NCI-H1048 (cell line): ENCODE data around the gene CFAP100.

Source experiments
- DNase-seq: peaks from one replicate; lab custom pipeline; 2025; lab: John Stamatoyannopoulos, UW

Gene CFAP100

GRCh38 chr3:126394179-126394976, at the start of gene CFAP100:
Gene CFAP100 (plus strand): TSS chr3:126394909. CDS start chr3:126396001, 1,092 bp downstream.
- DNase-seq = no peak

GRCh38 chr3:126345231-126345630, 49.5 kb upstream of the CFAP100 start:
- no peak for DNase-seq

GRCh38 chr3:126345641-126346460, 48.9 kb upstream of the CFAP100 start:
- DNase-seq = no peak

GRCh38 chr3:126346466-126346865, 48.2 kb upstream of the CFAP100 start:
- DNase-seq = no peak

DNA sequence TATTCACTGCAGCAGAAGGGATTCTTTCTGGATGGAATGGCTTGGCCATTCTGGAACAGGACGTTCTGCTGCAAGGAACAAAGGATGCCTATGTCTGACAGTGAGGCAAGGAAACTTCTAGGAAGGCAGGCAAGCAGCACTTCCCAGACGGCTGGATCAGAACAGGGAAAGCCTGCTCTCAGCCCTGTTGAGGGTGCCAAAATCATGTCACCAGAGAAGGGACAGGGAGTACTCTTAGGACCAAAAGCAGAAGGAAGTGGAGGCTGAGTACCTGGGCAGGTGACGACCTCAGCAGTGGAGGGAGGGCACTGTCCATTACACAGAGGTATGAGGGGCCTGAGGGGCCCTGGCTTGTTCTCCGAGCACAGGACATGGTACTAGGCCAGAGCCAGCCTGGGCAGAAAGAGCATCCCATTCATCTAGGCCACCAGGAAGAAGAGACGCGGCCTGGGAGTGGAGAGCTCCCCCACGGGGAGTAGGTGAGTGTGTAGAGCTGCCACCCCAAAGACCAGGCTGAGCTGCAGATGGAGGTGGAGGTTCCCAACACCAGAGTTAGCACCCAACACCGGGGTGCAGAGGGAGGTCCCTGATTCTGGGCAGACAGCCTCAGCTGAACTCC, 47.1 kb upstream of the CFAP100 start:
- no peak for DNase-seq

DNA sequence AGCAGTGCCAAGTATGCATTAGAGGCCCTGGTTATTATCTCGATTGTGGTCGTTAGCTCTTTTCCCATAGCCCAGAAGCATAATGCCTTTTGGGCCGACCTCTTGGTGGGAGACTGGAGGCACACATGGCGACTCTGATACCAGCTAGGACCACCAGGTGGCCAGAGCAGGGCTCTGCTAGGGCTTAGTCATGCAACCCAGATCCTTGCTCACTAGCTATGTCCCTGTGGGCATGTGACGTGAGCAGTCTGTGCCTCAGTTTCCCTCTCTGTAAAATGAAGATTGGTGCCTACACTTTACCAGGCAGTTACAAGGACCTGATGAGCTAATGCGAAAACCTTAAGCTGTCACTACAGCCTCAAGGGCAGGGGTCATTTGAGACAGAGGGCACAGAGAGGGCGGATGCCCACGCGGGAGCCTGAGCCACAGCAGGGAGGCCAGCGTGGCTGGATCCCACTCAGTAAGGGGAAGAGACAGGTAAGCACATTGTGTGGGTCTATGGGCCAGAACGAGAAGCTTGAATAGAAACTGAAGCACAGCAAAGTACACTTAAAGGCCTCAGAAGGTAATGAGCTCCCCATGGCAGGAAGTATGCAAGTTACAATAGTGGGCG, 46.3 kb upstream of the CFAP100 start:
- DNase-seq = no peak

GRCh38 chr3:126349071-126349470, 45.6 kb upstream of the CFAP100 start:
- no peak for DNase-seq

DNA sequence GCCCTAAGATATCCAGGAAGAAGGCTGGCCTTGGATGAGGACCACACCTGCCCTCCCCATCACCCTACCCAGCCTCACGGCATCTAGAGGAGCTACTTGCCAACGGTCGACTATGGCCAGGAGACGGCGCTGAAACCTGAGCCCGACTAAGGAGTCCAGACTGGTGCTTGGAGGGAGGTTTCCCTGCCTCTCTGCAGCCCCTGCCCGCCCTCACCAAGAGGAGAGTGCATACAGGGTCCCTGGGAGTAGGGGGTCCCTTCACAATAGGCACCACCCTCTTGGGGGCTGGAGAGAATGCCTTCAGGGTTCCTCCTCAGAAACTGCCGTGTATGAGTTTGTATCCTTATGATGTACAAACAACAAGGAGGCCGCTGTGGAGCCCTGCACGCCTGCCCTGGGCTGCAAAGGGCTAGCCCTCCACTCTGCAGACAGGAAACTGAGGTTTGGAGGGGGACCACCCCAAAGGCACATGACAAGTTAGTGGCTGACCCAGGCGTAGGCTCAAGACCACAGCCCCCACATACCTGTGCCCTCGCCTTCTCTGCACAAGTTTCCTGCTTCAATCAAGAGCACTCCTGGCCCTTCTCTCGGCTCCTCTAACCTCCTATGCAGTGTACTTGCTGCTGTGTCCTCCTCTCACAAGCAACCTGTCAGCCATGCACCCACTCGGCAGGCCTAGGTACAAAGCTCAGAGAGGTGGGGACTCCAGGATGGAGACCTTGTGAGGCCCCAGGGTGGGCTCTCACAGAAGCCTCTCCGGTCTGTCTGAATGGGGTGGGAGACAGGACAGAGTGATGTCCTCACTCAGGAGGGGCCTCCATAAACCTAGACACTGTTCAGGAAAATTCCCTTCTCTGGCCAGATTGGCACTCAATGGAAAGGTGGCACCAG, 44.9 kb upstream of the CFAP100 start:
- DNase-seq = no peak

GRCh38 chr3:126350502-126351085, 44.1 kb upstream of the CFAP100 start:
- no peak for DNase-seq

- DNase-seq = no peak
Observed at GRCh38 chr3:126351086-126351770, 43.5 kb upstream of the CFAP100 start.

- DNase-seq = no peak
Observed at GRCh38 chr3:126351771-126352475, 42.8 kb upstream of the CFAP100 start.

DNA sequence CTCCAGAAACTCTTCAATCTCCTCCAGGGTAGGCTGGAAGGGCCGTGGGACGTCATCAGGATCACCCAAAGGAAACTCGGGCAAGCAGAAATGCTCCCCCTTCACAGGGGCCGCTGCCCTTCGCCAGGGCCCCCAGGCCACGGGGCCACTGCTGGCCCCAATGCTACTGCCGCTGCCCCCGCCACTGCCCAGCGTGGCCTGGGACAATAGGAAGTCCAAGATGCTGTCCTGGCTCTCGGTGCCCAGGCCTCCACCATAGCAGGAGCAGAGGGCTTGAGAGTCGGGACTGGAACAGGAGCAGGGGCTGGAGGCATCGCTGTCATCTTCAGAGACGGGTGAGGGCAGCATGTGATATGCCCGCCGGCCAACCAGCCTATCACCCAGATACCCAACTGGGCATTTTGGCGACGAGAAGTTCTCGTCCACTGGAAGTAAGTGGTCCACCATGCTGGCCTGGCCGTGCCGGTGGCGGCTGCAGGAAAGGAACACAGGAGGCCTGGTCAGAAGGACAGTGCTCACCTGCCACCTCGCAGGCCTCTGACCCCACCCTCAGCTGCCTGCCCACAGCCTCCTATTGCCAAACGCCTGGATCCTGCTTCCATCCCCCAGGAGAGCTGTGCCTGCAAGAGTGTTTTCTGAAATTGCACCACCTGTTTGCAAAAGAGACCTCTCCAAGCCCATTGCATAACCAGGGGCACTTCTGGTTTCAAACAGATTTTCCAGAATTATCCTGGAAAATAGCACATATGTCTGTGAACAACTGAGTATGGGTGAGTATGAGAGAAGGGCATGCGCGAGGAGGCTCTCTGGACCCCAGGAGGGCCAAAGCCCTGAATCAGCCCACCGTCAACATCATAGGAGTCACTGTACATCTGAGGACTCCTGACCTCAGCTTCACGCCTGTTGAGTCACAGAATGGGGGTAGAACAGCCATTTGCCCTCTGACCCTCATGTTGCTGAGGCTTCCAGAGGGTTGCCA, 41.9 kb upstream of the CFAP100 start:
- no peak for DNase-seq

GRCh38 chr3:126353694-126354321, 40.9 kb upstream of the CFAP100 start:
- DNase-seq = no peak

DNA sequence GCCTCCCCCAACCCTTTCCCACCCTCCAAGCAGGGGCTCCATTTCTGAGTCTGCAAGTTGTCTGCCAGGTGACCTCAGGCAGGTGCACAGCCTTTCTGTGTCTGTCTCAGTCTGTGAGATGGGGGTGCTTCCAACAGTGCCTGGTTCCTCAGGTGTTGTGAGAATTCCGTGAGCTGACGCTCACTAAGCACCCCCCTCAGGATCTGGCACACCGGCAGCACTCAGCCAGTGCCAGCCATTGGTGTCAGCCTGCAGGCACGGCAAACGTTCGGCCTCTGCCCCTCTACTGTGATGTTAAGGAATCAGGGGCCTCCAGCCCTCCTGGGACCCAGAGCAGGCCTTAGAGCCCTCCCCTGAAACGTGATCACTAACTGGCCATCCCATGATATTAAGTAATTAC, 39.9 kb upstream of the CFAP100 start:
- no peak for DNase-seq

- no peak for DNase-seq
Observed at GRCh38 chr3:126355251-126355650, 39.5 kb upstream of the CFAP100 start.

- DNase-seq = no peak
Observed at GRCh38 chr3:126355777-126356372, 38.8 kb upstream of the CFAP100 start.
